Measurements from ENCODE around the gene PIEZO1. TPM values are rescaled to one million over a fixed set of nuclear protein-coding genes. Genes with fewer than 3 reads are reported as not detected.

The PIEZO1 gene
- total and polyA plus RNA-seq, 9 of the 15 experiments (the other 6 are each of a cell fraction or from before 2014, with no cell fraction given): 3.6 to 432 (median 131) TPM

DNA sequence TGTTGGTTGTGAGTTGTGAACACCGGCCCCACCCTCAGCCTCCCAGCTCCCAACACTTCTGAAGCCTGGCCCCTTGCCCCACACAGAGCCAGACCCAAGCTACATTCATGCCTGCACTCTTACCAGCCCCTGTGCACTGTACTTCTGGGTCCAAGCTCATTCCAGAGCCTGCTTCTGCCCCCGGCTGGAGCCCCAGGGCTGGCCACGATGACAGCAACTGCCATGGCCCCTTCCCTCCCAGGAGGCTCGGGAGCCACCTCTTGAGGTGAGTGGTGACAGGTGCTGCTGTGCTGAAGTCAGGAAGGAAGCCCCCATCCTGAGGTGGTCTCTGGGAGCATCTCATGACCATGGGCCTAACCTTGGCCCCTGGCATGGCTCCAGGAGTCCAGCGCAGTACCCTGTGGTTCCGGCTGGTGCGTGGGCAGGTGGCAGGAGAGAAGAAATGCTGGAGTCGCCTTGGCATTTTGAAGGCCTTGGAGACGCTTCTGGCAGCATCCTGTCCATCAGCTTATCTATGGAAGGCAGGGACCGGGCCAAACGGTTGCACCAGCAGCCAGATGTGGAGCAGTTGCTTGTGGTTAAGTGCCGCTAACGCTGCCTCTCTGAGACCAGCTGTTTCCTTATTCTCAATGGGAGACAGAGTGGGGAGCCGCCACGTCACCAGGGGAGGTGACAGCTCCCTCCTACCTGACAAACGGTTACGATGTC is 14.7 kb upstream of the PIEZO1 start (continued):
- TF ChIP-seq, protein P1, sequence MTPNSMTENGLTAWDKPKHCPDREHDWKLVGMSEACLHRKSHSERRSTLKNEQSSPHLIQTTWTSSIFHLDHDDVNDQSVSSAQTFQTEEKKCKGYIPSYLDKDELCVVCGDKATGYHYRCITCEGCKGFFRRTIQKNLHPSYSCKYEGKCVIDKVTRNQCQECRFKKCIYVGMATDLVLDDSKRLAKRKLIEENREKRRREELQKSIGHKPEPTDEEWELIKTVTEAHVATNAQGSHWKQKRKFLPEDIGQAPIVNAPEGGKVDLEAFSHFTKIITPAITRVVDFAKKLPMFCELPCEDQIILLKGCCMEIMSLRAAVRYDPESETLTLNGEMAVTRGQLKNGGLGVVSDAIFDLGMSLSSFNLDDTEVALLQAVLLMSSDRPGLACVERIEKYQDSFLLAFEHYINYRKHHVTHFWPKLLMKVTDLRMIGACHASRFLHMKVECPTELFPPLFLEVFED (CRISPR knock-in tag; conservative IDR thresholded peaks at IDR 0.05): no peak
- TF ChIP-seq, protein P2, sequence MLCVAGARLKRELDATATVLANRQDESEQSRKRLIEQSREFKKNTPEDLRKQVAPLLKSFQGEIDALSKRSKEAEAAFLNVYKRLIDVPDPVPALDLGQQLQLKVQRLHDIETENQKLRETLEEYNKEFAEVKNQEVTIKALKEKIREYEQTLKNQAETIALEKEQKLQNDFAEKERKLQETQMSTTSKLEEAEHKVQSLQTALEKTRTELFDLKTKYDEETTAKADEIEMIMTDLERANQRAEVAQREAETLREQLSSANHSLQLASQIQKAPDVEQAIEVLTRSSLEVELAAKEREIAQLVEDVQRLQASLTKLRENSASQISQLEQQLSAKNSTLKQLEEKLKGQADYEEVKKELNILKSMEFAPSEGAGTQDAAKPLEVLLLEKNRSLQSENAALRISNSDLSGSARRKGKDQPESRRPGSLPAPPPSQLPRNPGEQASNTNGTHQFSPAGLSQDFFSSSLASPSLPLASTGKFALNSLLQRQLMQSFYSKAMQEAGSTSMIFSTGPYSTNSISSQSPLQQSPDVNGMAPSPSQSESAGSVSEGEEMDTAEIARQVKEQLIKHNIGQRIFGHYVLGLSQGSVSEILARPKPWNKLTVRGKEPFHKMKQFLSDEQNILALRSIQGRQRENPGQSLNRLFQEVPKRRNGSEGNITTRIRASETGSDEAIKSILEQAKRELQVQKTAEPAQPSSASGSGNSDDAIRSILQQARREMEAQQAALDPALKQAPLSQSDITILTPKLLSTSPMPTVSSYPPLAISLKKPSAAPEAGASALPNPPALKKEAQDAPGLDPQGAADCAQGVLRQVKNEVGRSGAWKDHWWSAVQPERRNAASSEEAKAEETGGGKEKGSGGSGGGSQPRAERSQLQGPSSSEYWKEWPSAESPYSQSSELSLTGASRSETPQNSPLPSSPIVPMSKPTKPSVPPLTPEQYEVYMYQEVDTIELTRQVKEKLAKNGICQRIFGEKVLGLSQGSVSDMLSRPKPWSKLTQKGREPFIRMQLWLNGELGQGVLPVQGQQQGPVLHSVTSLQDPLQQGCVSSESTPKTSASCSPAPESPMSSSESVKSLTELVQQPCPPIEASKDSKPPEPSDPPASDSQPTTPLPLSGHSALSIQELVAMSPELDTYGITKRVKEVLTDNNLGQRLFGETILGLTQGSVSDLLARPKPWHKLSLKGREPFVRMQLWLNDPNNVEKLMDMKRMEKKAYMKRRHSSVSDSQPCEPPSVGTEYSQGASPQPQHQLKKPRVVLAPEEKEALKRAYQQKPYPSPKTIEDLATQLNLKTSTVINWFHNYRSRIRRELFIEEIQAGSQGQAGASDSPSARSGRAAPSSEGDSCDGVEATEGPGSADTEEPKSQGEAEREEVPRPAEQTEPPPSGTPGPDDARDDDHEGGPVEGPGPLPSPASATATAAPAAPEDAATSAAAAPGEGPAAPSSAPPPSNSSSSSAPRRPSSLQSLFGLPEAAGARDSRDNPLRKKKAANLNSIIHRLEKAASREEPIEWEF (CRISPR knock-in tag; IDR thresholded peaks at IDR 0.05): no peak
- TF ChIP-seq, protein P3, sequence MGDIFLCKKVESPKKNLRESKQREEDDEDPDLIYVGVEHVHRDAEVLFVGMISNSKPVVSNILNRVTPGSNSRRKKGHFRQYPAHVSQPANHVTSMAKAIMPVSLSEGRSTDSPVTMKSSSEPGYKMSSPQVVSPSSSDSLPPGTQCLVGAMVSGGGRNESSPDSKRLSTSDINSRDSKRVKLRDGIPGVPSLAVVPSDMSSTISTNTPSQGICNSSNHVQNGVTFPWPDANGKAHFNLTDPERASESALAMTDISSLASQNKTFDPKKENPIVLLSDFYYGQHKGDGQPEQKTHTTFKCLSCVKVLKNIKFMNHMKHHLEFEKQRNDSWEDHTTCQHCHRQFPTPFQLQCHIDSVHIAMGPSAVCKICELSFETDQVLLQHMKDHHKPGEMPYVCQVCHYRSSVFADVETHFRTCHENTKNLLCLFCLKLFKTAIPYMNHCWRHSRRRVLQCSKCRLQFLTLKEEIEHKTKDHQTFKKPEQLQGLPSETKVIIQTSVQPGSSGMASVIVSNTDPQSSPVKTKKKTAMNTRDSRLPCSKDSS (IDR thresholded peaks at IDR 0.05; ENCODE audit: low read depth, partially characterized antibody): no peak
- TF ChIP-seq U2AF1 (optimal IDR thresholded peaks at IDR 0.05; ENCODE audit: low read depth, low read length) (no peak), JUND (IDR thresholded peaks at IDR 0.05; ENCODE audit: borderline replicate concordance, low read depth, low read length) (peak; percentile 66; the same call in 1 of the 2 replicates), JUND (tag; IDR thresholded peaks at IDR 0.05; ENCODE audit: borderline replicate concordance, low read depth, low read length) (peak; percentile 43; the same call in 1 of the 3 replicates), KAT8 (IDR thresholded peaks at IDR 0.05; ENCODE audit: low read depth) (no peak), NFRKB (IDR thresholded peaks at IDR 0.05; ENCODE audit: low read depth) (no peak), EP300 (IDR thresholded peaks at IDR 0.05; ENCODE audit: low read length) (peak; percentile 93), NFYB (IDR thresholded peaks at IDR 0.05; ENCODE audit: extremely low read depth, insufficient read length) (no peak), ZNF3 (CRISPR knock-in tag; IDR thresholded peaks at IDR 0.05) (no peak), ZNF324 (CRISPR knock-in tag; IDR thresholded peaks at IDR 0.05) (peak; percentile 41; the same call in 1 of the 2 replicates), ZBTB7A (IDR thresholded peaks at IDR 0.05; ENCODE audit: borderline replicate concordance, control insufficient read depth, low read depth, low read length) (no peak), PRPF4 (IDR thresholded peaks at IDR 0.05; ENCODE audit: insufficient read depth, low read depth, low read length, poor library complexity, severe bottlenecking) (no peak)
